HuH-7 (cell line): ENCODE results near the gene KHSRP.
A peak's percentile ranks its signal among the peaks of the same experiment; 100 is the strongest.
"Not testable (repeated sequence)": the region's sequence is repeated elsewhere in the genome, so short reads cannot be mapped to it uniquely, and the experiment has no call there.

ENCODE experiments used
- DNase-seq: peaks from one replicate; pipeline ENCODE4 v3.0.0; 2011; ENCODE audit warnings: low spot score

The KHSRP gene

GRCh38 chr19:6450166-6450565 lies 25.6 kb upstream of the KHSRP start:
- DNase-seq = no peak

- DNase-seq = no peak
Observed at GRCh38 chr19:6448045-6448444, 23.4 kb upstream of the KHSRP start.

DNA sequence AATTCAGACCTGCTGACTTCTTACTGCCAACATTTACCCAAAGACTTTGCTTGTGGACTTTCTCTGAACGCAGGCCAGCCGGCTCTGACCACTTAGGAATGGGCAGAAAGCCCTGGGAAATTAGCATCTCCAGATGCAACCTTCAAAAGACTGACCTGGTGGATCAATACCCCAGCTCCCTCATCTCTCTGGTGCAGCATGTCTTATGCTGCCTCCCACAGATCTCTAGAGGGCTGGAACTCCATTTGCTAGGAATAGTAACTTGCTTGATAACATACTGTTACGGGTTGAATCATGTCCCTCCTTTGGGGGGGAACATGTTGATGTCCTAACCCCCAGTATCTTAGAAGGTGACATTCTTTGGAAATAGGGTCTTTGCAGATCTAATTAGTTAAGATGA lies 21.8 kb upstream of the KHSRP start:
- DNase-seq = no peak

DNA sequence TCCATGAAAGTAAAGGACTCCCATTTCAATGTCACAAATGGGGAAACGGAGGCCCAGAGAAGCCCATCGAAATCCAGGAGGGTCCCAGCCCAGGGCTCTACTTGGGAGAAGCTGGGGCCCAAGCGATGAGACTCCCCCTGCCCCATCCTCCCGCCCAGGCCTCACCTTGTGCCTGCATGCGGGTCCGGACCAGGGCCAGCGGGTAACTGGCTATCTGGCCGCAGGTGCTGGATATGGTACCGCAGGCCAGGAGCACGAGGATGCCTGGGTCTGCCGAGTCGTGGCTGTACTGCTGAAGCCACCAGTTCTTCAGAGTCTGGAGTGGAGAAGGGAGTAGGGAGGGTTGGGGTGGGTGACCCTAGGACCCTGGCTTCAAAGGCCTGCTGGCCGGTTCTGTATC lies 19.4 kb upstream of the KHSRP start:
- DNase-seq = no peak

DNA sequence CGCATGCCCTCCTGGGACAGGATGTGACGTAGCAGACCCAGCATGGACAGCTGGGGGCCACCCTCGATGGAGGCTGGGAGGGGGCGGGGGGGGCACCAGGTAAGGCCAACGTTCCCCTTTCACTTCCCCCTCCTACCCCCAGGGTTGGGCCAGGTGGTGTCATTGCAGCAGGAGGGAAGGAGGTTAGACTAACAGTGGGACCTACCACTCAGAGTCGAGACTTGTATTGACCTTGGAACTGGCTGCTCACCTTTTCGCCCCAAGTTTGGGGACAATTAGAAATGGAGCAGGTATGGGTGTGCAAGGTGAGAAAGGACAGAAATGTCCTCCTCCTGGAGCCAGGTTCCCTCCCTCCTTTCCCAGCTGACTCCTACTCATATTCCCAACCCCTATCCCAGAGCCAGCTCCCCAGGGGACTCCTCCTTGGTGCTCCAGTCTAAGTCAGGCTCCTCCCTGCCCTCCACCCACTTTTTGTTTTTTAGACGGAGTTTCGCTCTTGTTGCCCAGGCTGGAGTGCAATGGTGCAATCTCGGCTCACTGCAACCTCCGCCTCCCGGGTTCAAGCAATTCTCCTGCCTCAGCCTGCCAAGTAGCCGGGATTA lies 17.6 kb upstream of the KHSRP start:
- DNase-seq = no peak

DNA sequence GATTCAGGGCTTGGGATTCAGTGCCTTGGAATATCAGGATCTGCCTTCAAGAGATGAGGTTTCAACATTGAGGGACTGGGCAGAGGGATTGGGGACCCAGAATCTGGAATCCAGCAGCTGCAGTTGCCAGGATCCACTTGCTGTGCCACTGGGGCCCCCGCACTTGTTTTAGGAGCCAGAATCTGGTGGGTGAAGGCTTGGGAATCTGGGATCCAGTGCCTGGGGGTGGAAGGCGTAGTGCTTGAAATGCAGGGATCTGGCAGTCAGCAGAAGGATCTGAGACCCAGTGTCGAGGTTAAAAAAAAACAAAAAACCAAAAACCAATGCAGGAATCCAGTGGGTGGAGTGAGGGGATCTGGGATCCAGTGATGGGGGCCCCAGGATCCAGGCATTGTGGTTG lies 16.3 kb upstream of the KHSRP start:
- DNase-seq = no peak

- no peak for DNase-seq
Observed at GRCh38 chr19:6439743-6440142, 15.1 kb upstream of the KHSRP start.

DNA sequence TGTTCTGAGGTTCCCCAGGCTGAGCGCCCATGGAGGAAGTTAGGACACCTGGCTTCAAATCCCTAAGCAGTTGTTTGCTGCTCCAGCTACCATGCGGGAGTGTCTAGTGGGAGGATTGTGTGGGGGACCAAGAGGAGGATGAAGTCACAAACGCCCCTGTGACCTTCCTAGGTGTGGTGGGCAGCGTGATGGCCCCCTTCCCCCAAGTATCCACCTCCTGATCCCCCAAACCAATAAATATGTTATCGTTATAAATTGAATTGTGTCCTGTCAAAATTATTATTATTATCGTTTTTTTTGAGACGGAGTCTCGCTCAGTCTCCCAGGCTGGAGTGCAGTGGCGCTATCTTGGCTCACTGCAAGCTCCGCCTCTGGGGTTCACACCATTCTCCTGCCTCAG lies 9.1 kb upstream of the KHSRP start, which contains the start of gene SLC25A41:
TSS of gene SLC25A41 (minus strand) at position 101 of the 400 bp plus-strand sequence. CDS start at position 31, 70 bp downstream.
- no peak for DNase-seq

GRCh38 chr19:6433165-6433564 lies 8.6 kb upstream of the KHSRP start:
- no peak for DNase-seq

GRCh38 chr19:6431891-6432290 lies 7.3 kb upstream of the KHSRP start:
- no peak for DNase-seq

GRCh38 chr19:6429419-6430221 lies 5.0 kb upstream of the KHSRP start:
- DNase-seq = no peak

DNA sequence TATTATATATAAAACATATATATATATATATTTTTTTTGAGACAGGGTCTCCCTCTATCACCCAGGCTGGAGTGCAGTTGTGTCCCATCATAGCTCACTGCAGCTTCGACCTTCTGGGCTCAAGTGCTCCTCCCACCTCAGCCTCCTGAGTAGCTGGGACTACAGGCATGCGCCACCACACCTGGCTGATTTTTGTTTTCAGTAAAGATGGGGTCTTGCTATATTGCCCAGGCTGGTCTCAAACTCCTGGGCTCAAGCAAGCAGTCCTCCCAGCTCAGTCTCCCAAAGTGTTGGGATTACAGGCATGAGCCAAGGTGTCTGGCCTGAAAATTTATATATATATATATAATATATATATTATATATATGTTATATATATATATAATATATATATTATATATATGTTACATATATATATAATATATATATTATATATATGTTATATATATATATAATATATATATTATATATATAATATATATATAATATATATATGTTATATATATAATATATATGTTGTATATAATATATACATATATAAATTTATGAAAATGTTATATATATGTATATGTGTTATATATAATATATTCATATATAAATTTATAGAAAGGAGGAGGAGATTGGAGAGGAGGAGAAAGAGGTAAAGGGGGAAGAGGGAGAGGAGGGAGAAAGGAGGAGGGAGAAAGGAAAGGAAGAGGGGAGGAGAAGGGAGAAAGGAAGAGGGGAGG lies 4.2 kb upstream of the KHSRP start:
- not testable (repeated sequence) for DNase-seq

DNA sequence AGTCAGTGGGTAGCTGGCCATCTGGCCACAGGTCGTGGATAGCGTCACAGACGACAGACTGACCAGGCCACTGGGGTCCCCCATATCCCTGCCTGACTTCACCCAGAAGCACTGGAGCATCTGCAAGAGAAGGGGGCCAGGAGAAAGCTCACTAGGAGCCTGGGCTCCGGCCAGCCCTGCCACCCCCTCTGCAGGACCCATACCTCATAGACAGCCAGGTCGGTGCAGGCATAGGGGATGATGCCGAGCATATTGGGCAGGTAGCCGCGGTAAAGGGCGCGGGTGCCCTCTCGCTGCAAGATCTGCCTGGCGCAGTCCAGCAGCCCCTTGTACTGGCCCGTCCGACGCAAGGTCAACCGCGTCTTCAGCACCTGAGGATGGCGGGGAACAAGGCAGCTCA lies 2.5 kb upstream of the KHSRP start:
- DNase-seq = no peak

DNA sequence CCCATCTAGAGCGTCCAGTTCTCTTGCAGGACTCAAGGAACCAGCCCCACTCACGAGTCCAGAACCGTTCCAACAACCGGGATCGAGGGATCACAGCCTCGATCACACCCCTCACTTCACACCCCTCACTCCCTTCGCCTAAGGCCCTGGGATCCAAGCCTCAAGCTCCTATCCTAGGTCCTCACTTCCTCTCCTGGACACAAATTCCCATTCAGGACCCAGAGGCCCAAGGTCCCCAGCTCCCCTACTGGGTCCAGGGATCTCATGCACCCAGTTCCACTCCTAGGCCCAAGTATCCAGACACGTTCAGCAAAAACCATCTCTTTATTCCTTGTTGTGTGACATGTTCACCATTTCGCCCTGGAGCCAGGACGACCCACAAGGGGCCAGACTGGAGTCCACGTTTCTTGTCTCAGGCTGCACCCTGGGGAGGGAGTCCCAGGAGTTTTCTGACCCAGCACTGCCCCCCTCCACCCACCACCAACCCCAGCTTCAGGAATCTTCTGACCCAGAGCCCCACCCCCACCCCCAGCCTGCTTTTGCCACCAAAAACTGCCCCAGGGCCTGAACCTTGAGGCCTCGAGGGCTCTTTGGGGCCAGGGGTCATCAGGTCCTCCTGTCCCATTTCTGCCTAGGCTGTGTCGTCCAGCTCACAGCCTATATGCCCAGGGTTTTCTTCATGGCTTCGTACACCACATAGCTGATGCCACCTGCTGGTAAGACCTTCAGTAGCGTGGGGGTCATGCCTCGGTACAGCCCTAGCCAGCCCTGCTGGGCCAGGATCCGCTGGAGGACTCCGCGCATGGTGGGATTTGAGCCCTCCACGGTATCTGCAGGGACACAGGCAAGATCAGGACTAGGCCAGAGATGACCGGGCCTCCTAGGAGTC lies 1.4 kb upstream of the KHSRP start:
- DNase-seq = no peak

DNA sequence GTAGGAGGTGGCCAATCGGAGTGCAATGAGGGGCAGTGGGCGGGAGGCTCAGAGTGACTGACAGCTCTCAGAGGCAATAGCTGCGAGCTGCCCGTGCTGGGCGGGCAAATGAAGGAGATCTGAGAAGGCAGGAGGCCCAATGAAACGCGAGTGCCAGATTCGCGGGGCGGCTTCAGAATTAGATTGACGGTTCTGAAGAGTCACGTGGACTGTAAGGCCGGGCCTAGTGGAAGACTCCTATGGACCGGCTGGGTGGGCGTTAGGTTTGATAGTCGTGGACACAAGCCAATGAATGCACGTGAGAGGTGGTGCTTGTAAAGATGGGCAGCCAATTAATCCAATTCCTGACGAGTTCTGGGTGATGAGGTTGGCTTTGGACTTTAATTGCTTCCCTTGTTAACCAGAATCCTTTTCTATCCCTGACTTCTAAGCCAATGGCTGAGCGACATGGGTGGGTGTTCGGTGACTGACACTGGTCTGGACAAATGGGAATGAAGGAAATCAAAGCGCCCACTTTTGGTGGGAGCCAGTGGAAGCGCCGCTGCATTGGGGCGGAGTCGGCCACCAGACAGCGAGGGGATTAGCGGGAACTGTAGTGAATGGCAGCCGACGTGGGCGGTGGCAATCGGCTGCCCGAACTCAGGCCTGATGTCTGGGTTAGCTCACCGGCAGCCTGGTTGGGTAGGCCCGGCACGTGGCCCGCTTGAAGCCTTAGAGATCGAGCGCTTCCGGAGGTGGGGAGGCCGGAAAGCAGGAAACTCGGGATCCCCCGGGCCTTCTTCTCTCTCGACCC lies 524 bp upstream of the KHSRP start:
- DNase-seq = peak; percentile 98

DNA sequence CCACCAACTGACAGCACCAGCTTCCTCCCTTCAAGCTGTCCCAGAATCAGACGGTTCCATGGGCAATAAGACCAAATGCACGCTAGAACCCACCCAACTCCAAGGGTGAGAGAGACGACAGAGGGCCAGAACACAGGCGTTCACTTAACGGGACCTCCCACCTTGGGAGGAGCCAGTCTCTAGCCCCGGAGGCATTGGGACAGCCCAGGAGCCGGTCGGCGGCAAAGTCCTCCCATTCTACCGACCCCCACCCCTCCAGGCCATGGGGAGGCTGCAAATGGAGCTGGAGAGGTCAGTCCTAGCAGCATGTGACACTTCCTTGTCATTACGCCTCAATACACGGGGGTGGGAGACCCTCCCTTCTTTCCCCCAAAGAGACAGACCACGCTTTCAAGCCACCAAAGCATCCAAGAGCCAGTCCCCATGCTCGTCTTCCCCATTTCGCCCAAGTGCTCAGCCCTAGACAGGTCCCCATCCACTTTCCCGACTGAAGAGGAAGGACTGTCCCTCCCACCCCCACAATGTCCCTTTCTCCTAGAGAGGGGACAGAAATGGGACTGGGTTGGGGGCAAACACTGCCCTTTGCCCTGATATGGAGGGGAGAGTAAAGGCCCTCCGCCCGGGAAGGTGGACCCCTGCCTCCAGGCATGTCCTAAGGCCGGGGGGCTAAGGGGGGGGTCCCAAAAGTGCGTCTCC lies 964 bp downstream of the KHSRP start:
- DNase-seq = no peak

GRCh38 chr19:6421075-6422014 lies 3.3 kb downstream of the KHSRP start:
- DNase-seq = no peak

DNA sequence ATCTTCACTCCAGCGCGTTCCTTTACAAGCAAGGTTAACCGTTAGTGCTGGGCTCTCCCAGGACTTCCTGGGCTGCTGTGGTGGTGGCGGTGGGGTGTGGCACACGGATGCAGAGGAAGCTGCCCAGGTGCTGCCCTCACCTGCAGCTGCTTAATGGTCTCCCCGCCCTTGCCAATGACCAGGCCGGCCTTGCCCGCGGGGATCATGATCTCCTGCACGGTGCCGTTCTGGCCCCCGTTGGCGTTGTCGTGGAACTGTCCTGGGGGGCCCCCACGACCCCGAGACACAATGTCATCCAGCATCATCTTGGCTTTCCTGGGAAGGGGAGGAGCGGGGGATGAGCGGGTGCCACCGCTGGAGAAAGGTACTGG lies 6.1 kb downstream of the KHSRP start:
- DNase-seq = no peak

GRCh38 chr19:6417713-6418561 lies 6.7 kb downstream of the KHSRP start:
- no peak for DNase-seq
